ENCODE data around the gene NRXN3. TPM values are rescaled to one million over a fixed set of nuclear protein-coding genes. Genes with fewer than 3 reads are reported as not detected.

The NRXN3 gene
- total RNA-seq, 6 experiments from 2014 or later: 0.07 to 0.28 (median 0.11) TPM; not detected in 2

GRCh38 chr14:78319406-78319805 lies 149.2 kb downstream of the NRXN3 start:
- Mint-ChIP-seq H3K27ac (no peak overlapping the region), H3K27me3 (ENCODE audit: insufficient read depth) (no peaks in the 10 kb centered on the region; the same call in 1 of the 2 replicates)

DNA sequence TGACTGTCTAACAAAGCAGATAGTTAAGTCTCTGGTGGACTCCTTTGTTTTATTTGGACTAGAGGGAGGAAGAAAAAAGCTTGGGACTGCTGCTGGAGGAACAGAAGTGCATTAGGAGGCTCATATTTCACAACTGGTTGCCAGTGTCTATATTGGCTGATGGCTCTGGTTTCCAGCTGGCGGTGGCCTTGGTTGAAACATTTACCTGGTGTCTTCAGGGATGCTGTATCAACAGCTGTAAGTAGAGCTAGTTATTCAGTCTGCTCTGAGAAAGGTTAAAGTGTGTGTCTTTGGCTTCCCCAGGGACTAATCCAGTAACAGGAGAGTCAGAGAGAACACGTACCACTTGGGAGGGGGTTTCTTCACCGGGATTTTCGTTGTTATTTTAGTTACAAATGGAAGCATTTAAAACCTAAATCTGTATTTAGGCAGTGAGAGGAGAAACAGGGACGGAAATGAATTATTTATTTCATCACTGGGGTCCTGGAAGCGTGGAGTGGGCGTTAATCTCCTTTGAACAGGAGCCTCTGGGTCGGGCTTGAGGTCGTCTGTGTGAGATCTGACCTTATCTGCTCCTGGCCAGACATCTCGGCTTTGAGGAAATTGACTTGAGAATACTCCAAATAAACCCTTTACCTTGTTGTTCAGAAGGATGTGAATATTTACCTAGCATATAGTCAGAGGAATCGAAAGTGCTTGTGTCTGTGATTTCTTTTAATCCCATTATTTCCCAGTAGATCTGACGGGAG lies 149.9 kb downstream of the NRXN3 start:
- H3K4me1 Mint-ChIP-seq (ENCODE audit: low read depth): no peaks in the 10 kb centered on the region
- no peaks in the 10 kb centered on the region; the same call in 1 of the 2 replicates for H3K27me3 Mint-ChIP-seq (ENCODE audit: insufficient read depth)
- no peaks in the 10 kb centered on the region; the same call in 1 of the 2 replicates for H3K36me3 Mint-ChIP-seq (ENCODE audit: low read depth)
- no peak overlapping the region for H3K27ac Mint-ChIP-seq
- peaks cover 38% of the 10 kb centered on the region for H3K9me3 Mint-ChIP-seq
- DNase-seq: no peak
- TF ChIP-seq CTCF (IDR thresholded peaks at IDR 0.05): no peak
- no peak overlapping the region for H3K4me3 Mint-ChIP-seq

More at GRCh38 chr14:78319406-78319805, 149.2 kb downstream of the NRXN3 start:
- Mint-ChIP-seq H3K9me3 (peaks cover 32% of the 10 kb centered on the region), H3K4me3 (no peak overlapping the region), H3K36me3 (ENCODE audit: low read depth) (no peaks in the 10 kb centered on the region; the same call in 1 of the 2 replicates), H3K4me1 (ENCODE audit: low read depth) (no peaks in the 10 kb centered on the region)
- TF ChIP-seq CTCF (IDR thresholded peaks at IDR 0.05): no peak
- DNase-seq: no peak

- Mint-ChIP-seq H3K36me3 (ENCODE audit: low read depth) (no peaks in the 10 kb centered on the region; the same call in 1 of the 2 replicates), H3K4me3 (no peak overlapping the region), H3K27ac (no peak overlapping the region), H3K4me1 (ENCODE audit: low read depth) (no peaks in the 10 kb centered on the region), H3K27me3 (ENCODE audit: insufficient read depth) (no peaks in the 10 kb centered on the region; the same call in 1 of the 2 replicates), H3K9me3 (peaks cover 57% of the 10 kb centered on the region)
- no peak for TF ChIP-seq CTCF (IDR thresholded peaks at IDR 0.05)
- DNase-seq: no peak
Measured at GRCh38 chr14:78324353-78324752, 154.2 kb downstream of the NRXN3 start.

DNA sequence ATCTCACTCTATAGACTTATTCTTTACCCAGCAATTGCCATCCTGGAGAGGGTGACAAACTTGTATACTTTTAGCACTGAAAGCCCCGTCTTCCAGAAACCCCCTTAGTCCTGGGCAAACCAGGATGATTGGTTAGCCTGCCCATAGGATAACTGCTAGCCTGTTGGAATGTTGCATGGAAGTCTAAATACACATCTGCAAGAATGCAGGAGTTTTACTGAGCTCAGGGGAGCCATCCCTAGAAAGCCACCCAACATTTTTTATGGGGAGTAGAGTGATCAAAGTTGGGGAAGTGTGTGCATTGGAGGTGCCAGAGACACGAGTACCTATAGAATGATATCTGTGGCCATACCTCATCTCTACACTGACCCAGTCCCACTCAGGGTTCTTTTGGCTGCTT lies 155.7 kb downstream of the NRXN3 start:
- H3K27ac Mint-ChIP-seq: no peak overlapping the region
- no peaks in the 10 kb centered on the region for H3K27me3 Mint-ChIP-seq (ENCODE audit: insufficient read depth)
- no peak overlapping the region for H3K4me3 Mint-ChIP-seq
- no peak for TF ChIP-seq CTCF (IDR thresholded peaks at IDR 0.05)
- no peak for DNase-seq
- peaks cover 49% of the 10 kb centered on the region for H3K9me3 Mint-ChIP-seq
- H3K36me3 Mint-ChIP-seq (ENCODE audit: low read depth): no peaks in the 10 kb centered on the region
- no peaks in the 10 kb centered on the region for H3K4me1 Mint-ChIP-seq (ENCODE audit: low read depth)

GRCh38 chr14:78327426-78328221 lies 157.5 kb downstream of the NRXN3 start:
- Mint-ChIP-seq H3K27me3 (ENCODE audit: insufficient read depth) (no peaks in the 10 kb centered on the region; the same call in 1 of the 2 replicates), H3K4me1 (ENCODE audit: low read depth) (no peaks in the 10 kb centered on the region)
- no peak for DNase-seq

More at GRCh38 chr14:78327426-78328221, 157.5 kb downstream of the NRXN3 start:
- Mint-ChIP-seq H3K36me3 (ENCODE audit: low read depth) (no peaks in the 10 kb centered on the region), H3K4me3 (no peak overlapping the region), H3K27ac (no peak overlapping the region), H3K9me3 (peaks cover 44% of the 10 kb centered on the region)
- no peak for TF ChIP-seq CTCF (IDR thresholded peaks at IDR 0.05)
